ENCODE results near the gene OR51I2. TPM values are rescaled to one million over a fixed set of nuclear protein-coding genes. Genes with fewer than 3 reads are reported as not detected.

The OR51I2 gene
- total RNA-seq, 1 experiment from 2014 or later, result not detected

GRCh38 chr11:5476186-5476819 lies 27.2 kb downstream of the OR51I2 start:
- no peak overlapping the region for H3K27ac Mint-ChIP-seq
- TF ChIP-seq, protein P1, sequence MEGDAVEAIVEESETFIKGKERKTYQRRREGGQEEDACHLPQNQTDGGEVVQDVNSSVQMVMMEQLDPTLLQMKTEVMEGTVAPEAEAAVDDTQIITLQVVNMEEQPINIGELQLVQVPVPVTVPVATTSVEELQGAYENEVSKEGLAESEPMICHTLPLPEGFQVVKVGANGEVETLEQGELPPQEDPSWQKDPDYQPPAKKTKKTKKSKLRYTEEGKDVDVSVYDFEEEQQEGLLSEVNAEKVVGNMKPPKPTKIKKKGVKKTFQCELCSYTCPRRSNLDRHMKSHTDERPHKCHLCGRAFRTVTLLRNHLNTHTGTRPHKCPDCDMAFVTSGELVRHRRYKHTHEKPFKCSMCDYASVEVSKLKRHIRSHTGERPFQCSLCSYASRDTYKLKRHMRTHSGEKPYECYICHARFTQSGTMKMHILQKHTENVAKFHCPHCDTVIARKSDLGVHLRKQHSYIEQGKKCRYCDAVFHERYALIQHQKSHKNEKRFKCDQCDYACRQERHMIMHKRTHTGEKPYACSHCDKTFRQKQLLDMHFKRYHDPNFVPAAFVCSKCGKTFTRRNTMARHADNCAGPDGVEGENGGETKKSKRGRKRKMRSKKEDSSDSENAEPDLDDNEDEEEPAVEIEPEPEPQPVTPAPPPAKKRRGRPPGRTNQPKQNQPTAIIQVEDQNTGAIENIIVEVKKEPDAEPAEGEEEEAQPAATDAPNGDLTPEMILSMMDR (conservative IDR thresholded peaks at IDR 0.05), result peak; percentile 86
- WGBS (ENCODE audit: extremely low coverage, insufficient read length, low lambda C conversion rate), result no CpG with 5 or more reads among the region's 2 CpGs

More at GRCh38 chr11:5476186-5476819, 27.2 kb downstream of the OR51I2 start:
- no peak overlapping the region for H3K14ac ChIP-seq (ENCODE audit: insufficient read depth, low read length)
- peak; percentile 56 for DNase-seq
- no peaks in the 10 kb centered on the region for H4K20me1 ChIP-seq (ENCODE audit: control insufficient read depth, insufficient read depth, insufficient read length)
- Mint-ChIP-seq H3K27me3 (ENCODE audit: low read depth) (no peaks in the 10 kb centered on the region), H3K4me1 (no peaks in the 10 kb centered on the region), H3K4me3 (no peak overlapping the region), H3K9me3 (peaks cover 7 to 8% of the 10 kb centered on the region in 2 experiments), H3K36me3 (ENCODE audit: insufficient read depth in 1 of 3, low read depth in 3 of 3) (peaks cover 2 to 9% (median 3%) of the 10 kb centered on the region in 3 experiments; a peak in 5 of 7 replicates)
- no peak overlapping the region for H2AFZ ChIP-seq (ENCODE audit: low read length)
- no peak overlapping the region for H4K91ac ChIP-seq (ENCODE audit: insufficient read length, low read depth, low read length)
- no peak overlapping the region for H3K27ac ChIP-seq (ENCODE audit: insufficient read length, low read depth, low read length)
- no peaks in the 10 kb centered on the region for H3K9me3 ChIP-seq (ENCODE audit: control insufficient read depth, low read depth, low read length)
- H3K23me2 ChIP-seq (ENCODE audit: insufficient read length, low read depth, low read length, poor library complexity, severe bottlenecking), result no peaks in the 10 kb centered on the region
- H2BK120ac ChIP-seq (ENCODE audit: low read depth, low read length, poor library complexity, severe bottlenecking), result no peak overlapping the region
- no peak overlapping the region for H3K4me2 ChIP-seq (ENCODE audit: insufficient read depth, insufficient read length, low read length)
- H3K79me2 ChIP-seq (ENCODE audit: insufficient read depth, low read length), result no peaks in the 10 kb centered on the region
- no peak overlapping the region for H3K23ac ChIP-seq (ENCODE audit: insufficient read length, low read depth, low read length)
- no peaks in the 10 kb centered on the region for H3K79me1 ChIP-seq (ENCODE audit: insufficient read depth, low read depth, low read length, poor library complexity, severe bottlenecking)
- no peak overlapping the region for H4K5ac ChIP-seq (ENCODE audit: insufficient read length, low read depth, low read length)
- H3K4me1 ChIP-seq (ENCODE audit: insufficient read depth, low read length), result no peaks in the 10 kb centered on the region
- H2AK5ac ChIP-seq (ENCODE audit: insufficient read length, low read length), result no peak overlapping the region
- no peak overlapping the region for H2BK15ac ChIP-seq (ENCODE audit: low read depth, low read length)
- no peak overlapping the region for H2BK20ac ChIP-seq (ENCODE audit: low read depth, low read length, poor library complexity, severe bottlenecking)
- no peak overlapping the region for H3K56ac ChIP-seq (ENCODE audit: insufficient read length, low read depth, low read length)
- no peak overlapping the region for H2BK12ac ChIP-seq (ENCODE audit: insufficient read length, low read depth, low read length)
- no peak overlapping the region for H3K4ac ChIP-seq (ENCODE audit: low read depth, low read length)
- H2BK5ac ChIP-seq (ENCODE audit: insufficient read length, low read length), result no peak overlapping the region
- no peak overlapping the region for H3K9ac ChIP-seq (ENCODE audit: extremely low read depth, insufficient read length, low read length)
- H4K8ac ChIP-seq (replicated peaks; ENCODE audit: insufficient read length, low read depth, low read length), result no peak overlapping the region
- no peak overlapping the region for H3T11ph ChIP-seq (ENCODE audit: low read length)
- no peaks in the 10 kb centered on the region for H3K27me3 ChIP-seq (ENCODE audit: insufficient read depth, low read length)
- no peak overlapping the region for H3K18ac ChIP-seq (ENCODE audit: insufficient read length, low read depth, low read length)
